H1 (cell line): Measurements from ENCODE around the gene LRRC26. TPM values are rescaled to one million over a fixed set of nuclear protein-coding genes. Genes with fewer than 3 reads are reported as not detected.

Experiments
- CTCF ChIA-PET: fragments of 300-600 bp; sonication (Branson Sonifier 250); formaldehyde crosslinking; loops from one replicate; lab custom pipeline; 2021; ENCODE audit not compliant: partially characterized antibody; lab: Charles Lee
- POLR2A ChIA-PET: fragments of 300-600 bp; sonication (Branson Sonifier 250); formaldehyde crosslinking; loops from one replicate; lab custom pipeline; 2021; ENCODE audit warnings: inconsistent platforms; ENCODE audit not compliant: partially characterized antibody; lab: Charles Lee
- DNase-seq, 2 experiments: peaks; one replicate each; pipeline versions ENCODE4 v3.0.0 to v3.0.0-alpha.2; 2010 to 2022; ENCODE audit warnings: low spot score in 2 of 2, low read depth in 1 of 2, mixed read lengths in 1 of 2
- FAIRE-seq: peaks from 2 replicates; lab custom pipeline; 2011; peaks lifted over from hg19 to GRCh38; lab: Jason Lieb, UNC
- H2AFZ ChIP-seq: 2 replicates; pipeline ENCODE4 v1.8.1; 2012; ENCODE audit warnings: low read length, inconsistent platforms
- H2AK5ac ChIP-seq: 2 replicates; pipeline ENCODE4 v1.6.1; 2013; ENCODE audit warnings: low read depth, low read length
- H2BK120ac ChIP-seq: replicated peaks from 2 replicates; pipeline ENCODE3; 2013; ENCODE audit warnings: low read depth, low read length, inconsistent platforms
- H2BK12ac ChIP-seq: 2 replicates; pipeline ENCODE4 v1.6.1; 2013; ENCODE audit warnings: low read depth, low read length
- H2BK15ac ChIP-seq: 2 replicates; pipeline ENCODE4 v1.6.1; 2013; ENCODE audit warnings: low read length
- H2BK20ac ChIP-seq: 2 replicates; pipeline ENCODE4 v1.6.1; 2013; ENCODE audit warnings: low read length
- H2BK5ac ChIP-seq: 2 replicates; pipeline ENCODE4 v1.6.1; 2013; ENCODE audit warnings: low read depth, low read length
- H3K14ac ChIP-seq: 2 replicates; pipeline ENCODE4 v1.6.1; 2013; ENCODE audit warnings: inconsistent platforms; ENCODE audit not compliant: insufficient read length
- H3K18ac ChIP-seq: 2 replicates; pipeline ENCODE4 v1.6.1; 2013; ENCODE audit warnings: low read length; ENCODE audit errors: extremely low read depth
- H3K23ac ChIP-seq: 2 replicates; pipeline ENCODE4 v1.6.1; 2013; ENCODE audit warnings: inconsistent platforms; ENCODE audit not compliant: insufficient read length
- H3K23me2 ChIP-seq: 2 replicates; pipeline ENCODE4 v1.6.1; 2013; ENCODE audit warnings: low read depth, low read length
- H3K27ac ChIP-seq: 2 replicates; pipeline ENCODE4 v1.6.1; 2011; ENCODE audit warnings: low read depth, low read length, inconsistent platforms
- H3K27me3 ChIP-seq, 4 experiments: replicated peaks in 1 of 4; 1 replicate in 1 of 4; 2 replicates in 3 of 4; pipeline versions ENCODE4 v1.6.1 to v1.8.1; 2011 to 2013; ENCODE audit warnings: low read length in 3 of 4, mild to moderate bottlenecking in 3 of 4, inconsistent platforms in 2 of 4, mixed read lengths in 2 of 4, moderate library complexity in 1 of 4; ENCODE audit not compliant: control insufficient read depth in 3 of 4, insufficient read depth in 3 of 4; ENCODE audit errors: extremely low read depth in 1 of 4
- H3K36me3 ChIP-seq, 4 experiments: 2 replicates each; pipeline versions ENCODE4 v1.6.1 to v1.8.1; 2011 to 2013; ENCODE audit warnings: mild to moderate bottlenecking in 4 of 4, low read length in 3 of 4, moderate library complexity in 2 of 4, control low read depth in 1 of 4, inconsistent platforms in 1 of 4; ENCODE audit not compliant: insufficient read depth in 4 of 4, control insufficient read depth in 2 of 4
- H3K4ac ChIP-seq: replicated peaks from 2 replicates; pipeline ENCODE3; 2013; ENCODE audit warnings: low read length, low read depth, mixed read lengths, inconsistent platforms; ENCODE audit not compliant: insufficient read length
- H3K4me1 ChIP-seq, 4 experiments: replicated peaks in 1 of 4; 1 replicate in 1 of 4; 2 replicates in 3 of 4; pipeline versions ENCODE4 v1.6.1 to v1.8.1; 2011 to 2013; ENCODE audit warnings: low read length in 3 of 4, inconsistent platforms in 2 of 4, mixed read lengths in 1 of 4; ENCODE audit not compliant: insufficient read depth in 4 of 4, control insufficient read depth in 3 of 4
- H3K4me2 ChIP-seq, 2 experiments: 2 replicates each; pipeline versions ENCODE4 v1.6.1 to v1.8.1; 2011 to 2013; ENCODE audit warnings: low read depth in 2 of 2, low read length in 2 of 2, control low read depth in 1 of 2, inconsistent platforms in 1 of 2, mild to moderate bottlenecking in 1 of 2; ENCODE audit not compliant: insufficient read depth in 1 of 2
- H3K4me3 ChIP-seq, 4 experiments: fragments of 200-600, 300-600 bp in 1 of 4; sonication (generic), shearing (Covaris generic), sonication (Bioruptor Twin) in 1 of 4; 2 replicates each; pipeline versions ENCODE4 v1.5.1 to v1.8.1; 2011 to 2016; ENCODE audit warnings: low read length in 4 of 4, low read depth in 3 of 4, control low read depth in 2 of 4, inconsistent platforms in 2 of 4, mild to moderate bottlenecking in 2 of 4, mixed read lengths in 1 of 4, moderate library complexity in 1 of 4; ENCODE audit not compliant: insufficient read depth in 2 of 4; ENCODE audit errors: extremely low read depth in 1 of 4
- H3K56ac ChIP-seq: replicated peaks from 2 replicates; pipeline ENCODE3; 2013; ENCODE audit warnings: low read depth, mild to moderate bottlenecking, mixed read lengths, low read length, inconsistent platforms; ENCODE audit not compliant: insufficient read length
- H3K79me1 ChIP-seq: 2 replicates; pipeline ENCODE4 v1.6.1; 2013; ENCODE audit warnings: low read depth, low read length, control low read depth
- H3K79me2 ChIP-seq, 2 experiments: 2 replicates each; pipeline versions ENCODE4 v1.6.1 to v1.8.1; 2012 to 2013; ENCODE audit warnings: low read length in 2 of 2, mild to moderate bottlenecking in 2 of 2, inconsistent platforms in 1 of 2; ENCODE audit not compliant: insufficient read depth in 2 of 2, control insufficient read depth in 1 of 2
- H3K9ac ChIP-seq, 4 experiments: replicated peaks in 1 of 4; 1 replicate in 1 of 4; 2 replicates in 3 of 4; pipeline versions ENCODE4 v1.6.1 to v1.8.1; 2011 to 2013; ENCODE audit warnings: low read depth in 3 of 4, low read length in 3 of 4, control low read depth in 2 of 4, mild to moderate bottlenecking in 2 of 4, moderate library complexity in 2 of 4, inconsistent platforms in 1 of 4; ENCODE audit errors: extremely low read depth in 1 of 4
- H3K9me3 ChIP-seq, 2 experiments: 2 replicates each; pipeline versions ENCODE4 v1.6.1 to v1.8.1; 2012 to 2013; ENCODE audit warnings: mild to moderate bottlenecking in 2 of 2, moderate library complexity in 2 of 2, control low read depth in 1 of 2, inconsistent platforms in 1 of 2, low read depth in 1 of 2, low read length in 1 of 2, mixed read lengths in 1 of 2; ENCODE audit not compliant: insufficient read depth in 2 of 2
- H4K20me1 ChIP-seq, 2 experiments: replicated peaks in 1 of 2; 2 replicates each; pipeline versions ENCODE3 to v1.8.1; 2011 to 2013; ENCODE audit warnings: inconsistent platforms in 2 of 2, low read length in 2 of 2, mild to moderate bottlenecking in 1 of 2; ENCODE audit not compliant: insufficient read depth in 2 of 2, control insufficient read depth in 1 of 2
- H4K5ac ChIP-seq: 2 replicates; pipeline ENCODE4 v1.6.1; 2013; ENCODE audit warnings: low read length, low read depth, mixed read lengths, inconsistent platforms; ENCODE audit not compliant: insufficient read length
- H4K8ac ChIP-seq: 2 replicates; pipeline ENCODE4 v1.8.0; 2013; ENCODE audit warnings: mild to moderate bottlenecking, moderate library complexity, low read length, inconsistent platforms; ENCODE audit not compliant: insufficient read depth; ENCODE audit errors: extremely low read depth
- H4K91ac ChIP-seq: replicated peaks from 2 replicates; pipeline ENCODE3; 2013; ENCODE audit warnings: low read length, mixed read lengths, inconsistent platforms; ENCODE audit not compliant: insufficient read length
- CHD2 ChIP-seq: IDR thresholded peaks from 2 replicates; pipeline ENCODE4 v1.6.1; 2012; ENCODE audit warnings: low read length, improper control_type of control experiment
- CREB1 ChIP-seq: IDR thresholded peaks from 2 replicates; pipeline ENCODE4 v1.6.1; 2012; ENCODE audit warnings: inconsistent platforms
- KDM4A ChIP-seq: IDR thresholded peaks from one replicate; pipeline ENCODE4 v1.7.1; 2012; ENCODE audit warnings: low read depth, mild to moderate bottlenecking, moderate library complexity, low read length, inconsistent platforms; ENCODE audit not compliant: severe bottlenecking
- WGBS, 2 experiments: shearing (Covaris generic) in 1 of 2; methylation state at CpG; one replicate each; pipeline versions ENCODE4 v1.1.6 to v1.1.7; 2013 to 2015; ENCODE audit warnings: low lambda C conversion rate in 2 of 2, mixed read lengths in 2 of 2, inconsistent platforms in 1 of 2, low coverage in 1 of 2, missing lambda C conversion rate in 1 of 2; ENCODE audit not compliant: insufficient replicate concordance in 2 of 2, insufficient coverage in 1 of 2, insufficient read length in 1 of 2; ENCODE audit errors: extremely low coverage in 1 of 2, missing lambda C conversion rate in 1 of 2; 5-methylcytosine and 5-hydroxymethylcytosine counted together
- polyA plus RNA-seq, 7 experiments: library from polyadenylated mRNA; depleted of rRNA in 3 of 7; stranded (reverse) in 5 of 7; unstranded in 2 of 7; fragments of >200 nt in 5 of 7; fragments of 200-250 nt in 2 of 7; gene quantifications; 1 replicate in 5 of 7; 2 replicates in 1 of 7; 4 replicates in 1 of 7; pipeline versions ENCODE4 v1.2.1 to v1.2.3, GENCODE V29; 2011 to 2013; ENCODE audit warnings: missing spikeins in 2 of 7, mixed read lengths in 2 of 7
- total RNA-seq: library from RNA; stranded (reverse); fragmentation: NEBNext Ultra II Directional; extraction: Animal tissue kit (Norgen Biotek cat#: 25700); gene quantifications from 2 replicates; pipeline ENCODE4 v1.2.1, GENCODE V29; 2021

Gene LRRC26
- total and polyA plus RNA-seq, 2 of the 8 experiments (the other 6 are each of a cell fraction or from before 2014, with no cell fraction given), result 0.34 to 0.85 TPM

DNA sequence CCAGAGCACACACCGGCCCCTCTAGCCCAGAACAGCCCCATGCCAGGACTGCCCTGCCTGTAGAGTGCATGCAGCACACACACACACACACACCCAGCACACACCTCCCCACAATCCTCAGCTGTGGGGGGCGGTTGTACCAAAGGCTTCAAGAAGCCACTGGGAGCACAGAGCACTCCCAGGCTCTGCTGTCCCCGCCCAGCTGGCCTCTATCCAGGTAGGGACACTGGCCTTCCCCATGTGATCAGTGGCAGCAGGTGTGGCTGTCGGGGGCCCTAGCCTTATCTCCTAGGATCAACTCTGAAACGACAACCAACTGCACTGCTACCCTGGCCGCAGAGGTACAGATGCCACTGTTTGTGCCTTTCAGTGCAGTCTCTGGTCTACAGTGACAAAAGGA lies 16.5 kb upstream of the LRRC26 start:
- H3K18ac ChIP-seq, result no peak overlapping the region
- H2BK12ac ChIP-seq, result no peak overlapping the region
- H3K36me3 ChIP-seq, result peaks cover 3 to 24% (median 11%) of the 10 kb centered on the region in 4 experiments; a peak in 7 of 8 replicates
- H3K9ac ChIP-seq, result no peak overlapping the region
- H3K56ac ChIP-seq, result no peak overlapping the region
- CTCF ChIA-PET, result interaction anchor here (1.0 to 14.0 kb wide), 3 partner anchors 9 to 43 kb away, joined by 3 to 204 read pairs (median 47); partner anchors contain the start of genes CYSRT1, RNF208, RNF224 and SLC34A3
- no peak overlapping the region for H2BK20ac ChIP-seq
- no peak overlapping the region for H2BK15ac ChIP-seq
- H2BK120ac ChIP-seq, result no peak overlapping the region
- H3K9me3 ChIP-seq, result no peaks in the 10 kb centered on the region
- peaks cover 8% of the 10 kb centered on the region; the same call in 1 of the 2 replicates for H3K23me2 ChIP-seq
- H3K27ac ChIP-seq, result no peak overlapping the region
- H3K4me1 ChIP-seq, result peaks cover 0 to 17% (median 6%) of the 10 kb centered on the region in 4 experiments; a peak in 5 of 7 replicates
- no peak overlapping the region for H3K14ac ChIP-seq
- no peak overlapping the region for H3K4me3 ChIP-seq
- H4K91ac ChIP-seq, result no peak overlapping the region
- no peak overlapping the region for H3K4ac ChIP-seq
- peak overlapping the region in 1 of 2 experiments; percentile 83; a peak in 1 of 4 replicates for H3K4me2 ChIP-seq
- no peak overlapping the region for H2BK5ac ChIP-seq
- H2AK5ac ChIP-seq, result no peak overlapping the region
- no peak overlapping the region for H2AFZ ChIP-seq
- H3K27me3 ChIP-seq, result no peaks in the 10 kb centered on the region; a peak in 1 of 7 replicates
- WGBS, 2 experiments, result 85% methylated on average over 6 of the region's 6 CpGs; no CpG with 5 or more reads in 1 of the 2 experiments
- H4K20me1 ChIP-seq, result peaks cover 4 to 29% of the 10 kb centered on the region in 2 experiments
- POLR2A ChIA-PET, result interaction anchor here (1.2 to 11.0 kb wide), 2 partner anchors 20 to 44 kb away, joined by 3 to 107 read pairs; partner anchors contain the start of genes NDOR1 and TMEM203
- H3K23ac ChIP-seq, result no peak overlapping the region
- no peak overlapping the region for H4K5ac ChIP-seq
- H3K79me2 ChIP-seq, result peaks cover 0 to 30% of the 10 kb centered on the region in 2 experiments; a peak in 2 of 4 replicates
- H4K8ac ChIP-seq, result no peak overlapping the region
- DNase-seq (no peak), FAIRE-seq (no peak)
- H3K79me1 ChIP-seq, result peaks cover 5% of the 10 kb centered on the region
- no peak for TF ChIP-seq CHD2
- no peak for TF ChIP-seq KDM4A
- no peak for TF ChIP-seq CREB1
